ENCODE measurements around the gene PRR5L. TPM values are rescaled to one million over a fixed set of nuclear protein-coding genes. Genes with fewer than 3 reads are reported as not detected.

PRR5L gene
- total and polyA plus RNA-seq, 9 of the 15 experiments (the other 6 are each of a cell fraction or from before 2014, with no cell fraction given): 0.11 to 0.60 (median 0.36) TPM; not detected in 2

GRCh38 chr11:36455658-36456111 lies 159.6 kb downstream of the PRR5L start:
- intact Hi-C loops (cut with micrococcal nuclease): loop anchor here (5.0 kb wide), 1 partner anchor 93 kb away; no protein-coding TSS in a partner anchor
- Histone ChIP-seq H3K27me3 (ENCODE audit: control insufficient read depth in 2 of 2, insufficient read depth in 2 of 2, low read length in 2 of 2) (peaks cover 2 to 37% of the 10 kb centered on the region in 2 experiments; a peak in 3 of 5 replicates), H3K27ac (ENCODE audit: extremely low read depth, low read depth, low read length) (no peak overlapping the region), H2AFZ (ENCODE audit: low read depth, low read length) (peak overlapping the region; percentile 37; the same call in 1 of the 2 replicates), H3K4me2 (ENCODE audit: insufficient read depth, low read length) (no peak overlapping the region), H3K9me1 (ENCODE audit: control insufficient read depth, insufficient read depth, low read length) (no peaks in the 10 kb centered on the region), H3K4me3 (no peak overlapping the region), H3K36me3 (ENCODE audit: control insufficient read depth, insufficient read depth, low read length) (no peaks in the 10 kb centered on the region), H3K4me1 (replicated peaks in 1 of 2; ENCODE audit: control insufficient read depth in 2 of 2, insufficient read depth in 2 of 2, low read length in 2 of 2) (peaks cover 6 to 13% of the 10 kb centered on the region in 2 experiments; a peak in 3 of 5 replicates), H3K9ac (ENCODE audit: insufficient read depth in 1 of 2, low read depth in 2 of 2, low read length in 2 of 2) (no peak overlapping the region), H3K9me3 (replicated peaks; ENCODE audit: control insufficient read depth, insufficient read depth, low read depth, low read length) (no peaks in the 10 kb centered on the region), H4K20me1 (replicated peaks; ENCODE audit: control insufficient read depth, insufficient read depth, low read length) (no peaks in the 10 kb centered on the region), H3K79me2 (ENCODE audit: control insufficient read depth, insufficient read depth, low read length) (no peaks in the 10 kb centered on the region)
- 27% methylated on average over 7 of the region's 11 CpGs for WGBS (ENCODE audit: insufficient coverage, low coverage, missing lambda C conversion rate)
- POLR2A ChIA-PET: interaction anchor here (0.6 to 0.8 kb wide), 2 partner anchors 619 to 915 kb away, joined by 3 read pairs; no protein-coding TSS in a partner anchor
- CTCF ChIA-PET (ENCODE audit: low intra/inter-chr PET ratio): no interaction called here
- peak in 1 of 4 experiments; percentile 11 for DNase-seq (ENCODE audit: extremely low read depth in 1 of 4, low spot score in 3 of 4)
- in situ Hi-C loops (cut with MboI): no loop called here
- no peak for FAIRE-seq
- BruUV-seq (replicated peaks): no TSS peak
- ATAC-seq: peak; percentile 47
- TF ChIP-seq ZNF12 (CRISPR knock-in tag; IDR thresholded peaks at IDR 0.05): no peak
- TF ChIP-seq HDAC6 (IDR thresholded peaks at IDR 0.05; ENCODE audit: low read depth, low read length): no peak
- TF ChIP-seq CTCF (IDR thresholded peaks at IDR 0.05 in 2 of 3, conservative IDR thresholded peaks at IDR 0.05 in 1 of 3; ENCODE audit: insufficient read depth in 2 of 3, low read depth in 1 of 3, low read length in 3 of 3): no peak
- no peak for TF ChIP-seq THRA (IDR thresholded peaks at IDR 0.05)
- TF ChIP-seq ELF4 (CRISPR knock-in tag; IDR thresholded peaks at IDR 0.05): no peak
- no peak for TF ChIP-seq ETS2 (tag; IDR thresholded peaks at IDR 0.05; ENCODE audit: borderline replicate concordance, poor library complexity, severe bottlenecking)
- TF ChIP-seq ZKSCAN8 (CRISPR knock-in tag; IDR thresholded peaks at IDR 0.05): no peak
- no peak for TF ChIP-seq SMARCA5 (IDR thresholded peaks at IDR 0.05)
- TF ChIP-seq TFAP4 (CRISPR knock-in tag; IDR thresholded peaks at IDR 0.05; ENCODE audit: borderline replicate concordance): 0 out of 2 replicates have a peak, but pooled peaks have one; percentile 34
- peak; percentile 38; the same call in 1 of the 2 replicates for TF ChIP-seq ATF3 (IDR thresholded peaks at IDR 0.05)
- TF ChIP-seq ATF3 (CRISPR knock-in tag; conservative IDR thresholded peaks at IDR 0.05): no peak
- TF ChIP-seq ZNF785 (CRISPR knock-in tag; IDR thresholded peaks at IDR 0.05): no peak
- no peak for TF ChIP-seq KAT2B (IDR thresholded peaks at IDR 0.05; ENCODE audit: low read depth, low read length)
- no peak for TF ChIP-seq LARP7 (IDR thresholded peaks at IDR 0.05)
- no peak for TF ChIP-seq FOXP1 (CRISPR knock-in tag; IDR thresholded peaks at IDR 0.05)
- TF ChIP-seq ARHGAP35 (IDR thresholded peaks at IDR 0.05; ENCODE audit: partially characterized antibody): no peak
- no peak for TF ChIP-seq NFXL1 (CRISPR knock-in tag; IDR thresholded peaks at IDR 0.05)
- TF ChIP-seq ZNF175 (CRISPR knock-in tag; IDR thresholded peaks at IDR 0.05; ENCODE audit: low read depth): no peak

Data from K562 (cell line).